GM18526 (cell line): Measurements from ENCODE around the gene UIMC1.

Experiments used
- POLR2A ChIP-seq: IDR thresholded peaks from 3 replicates; pipeline ENCODE4 v1.6.1; 2011; ENCODE audit not compliant: insufficient read length; ENCODE audit errors: extremely low read depth

UIMC1 gene

DNA sequence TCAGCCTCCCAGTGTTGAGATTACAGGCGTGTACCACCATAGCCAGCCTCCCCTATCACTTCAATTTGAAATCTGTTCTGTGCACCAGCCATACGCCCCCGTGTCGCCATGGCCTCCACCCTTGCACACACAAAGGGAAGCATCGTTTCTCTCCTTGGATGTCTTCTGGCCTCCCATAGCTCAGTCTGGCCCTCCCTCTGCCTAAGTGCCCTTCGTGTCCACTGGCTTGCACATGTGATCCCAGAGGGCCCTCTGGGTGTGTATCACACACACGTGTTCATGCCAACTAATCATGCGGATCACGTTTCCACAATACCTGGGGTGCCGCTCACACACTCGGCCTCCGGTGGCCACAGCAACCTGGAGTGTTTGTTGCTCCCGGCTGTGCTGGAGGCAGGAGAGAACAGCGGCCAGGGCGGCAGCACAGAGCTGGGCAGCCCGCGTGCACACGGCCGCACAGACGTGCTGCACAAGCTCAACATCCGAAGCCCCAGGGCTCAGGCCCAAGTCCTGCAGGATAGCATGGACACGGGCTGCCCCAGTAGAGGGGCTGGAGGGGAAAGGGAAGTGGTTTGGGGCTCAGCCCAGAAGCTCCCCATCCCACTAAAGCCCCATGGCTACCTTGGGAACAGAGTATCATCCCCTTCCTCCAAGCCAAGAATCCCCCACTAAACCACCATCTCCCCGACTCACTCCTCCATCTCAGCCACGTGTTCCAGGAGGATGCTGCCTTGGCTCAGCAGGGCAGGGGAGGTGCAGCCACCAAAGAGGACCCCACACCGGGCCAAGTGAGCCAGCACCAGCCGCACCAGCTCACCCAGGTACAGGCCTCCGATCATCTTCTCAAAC lies 118.3 kb downstream of the UIMC1 start:
- no peak for TF ChIP-seq POLR2A

DNA sequence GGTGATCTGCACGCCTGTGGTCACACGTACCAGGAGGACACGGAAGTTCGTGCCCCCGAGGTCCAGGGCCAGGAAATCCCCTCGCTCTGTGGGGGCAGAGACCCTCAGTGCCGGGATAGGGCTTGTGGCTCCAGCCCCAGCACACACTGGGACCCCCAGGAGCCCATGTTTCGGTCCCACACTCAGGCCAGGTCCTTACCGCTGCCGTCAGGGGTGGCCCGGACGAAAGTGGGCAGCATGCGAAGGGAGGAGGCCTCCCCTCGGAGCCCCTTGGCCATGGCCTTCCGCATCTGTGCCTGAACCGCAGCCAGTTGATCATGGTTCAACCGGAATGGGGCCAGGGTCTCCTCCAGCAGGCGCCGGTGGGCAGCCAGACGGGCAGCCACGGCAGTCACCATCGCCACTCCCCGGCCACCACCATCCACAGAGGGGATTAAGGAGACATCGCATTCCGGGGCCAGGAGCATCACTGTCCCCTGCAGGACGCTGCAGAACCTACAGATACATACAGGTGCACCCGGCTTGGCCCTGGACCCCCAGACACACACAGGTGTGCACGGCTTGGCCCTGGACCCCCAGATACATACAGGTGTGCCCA lies 119.2 kb downstream of the UIMC1 start:
- TF ChIP-seq POLR2A: no peak

DNA sequence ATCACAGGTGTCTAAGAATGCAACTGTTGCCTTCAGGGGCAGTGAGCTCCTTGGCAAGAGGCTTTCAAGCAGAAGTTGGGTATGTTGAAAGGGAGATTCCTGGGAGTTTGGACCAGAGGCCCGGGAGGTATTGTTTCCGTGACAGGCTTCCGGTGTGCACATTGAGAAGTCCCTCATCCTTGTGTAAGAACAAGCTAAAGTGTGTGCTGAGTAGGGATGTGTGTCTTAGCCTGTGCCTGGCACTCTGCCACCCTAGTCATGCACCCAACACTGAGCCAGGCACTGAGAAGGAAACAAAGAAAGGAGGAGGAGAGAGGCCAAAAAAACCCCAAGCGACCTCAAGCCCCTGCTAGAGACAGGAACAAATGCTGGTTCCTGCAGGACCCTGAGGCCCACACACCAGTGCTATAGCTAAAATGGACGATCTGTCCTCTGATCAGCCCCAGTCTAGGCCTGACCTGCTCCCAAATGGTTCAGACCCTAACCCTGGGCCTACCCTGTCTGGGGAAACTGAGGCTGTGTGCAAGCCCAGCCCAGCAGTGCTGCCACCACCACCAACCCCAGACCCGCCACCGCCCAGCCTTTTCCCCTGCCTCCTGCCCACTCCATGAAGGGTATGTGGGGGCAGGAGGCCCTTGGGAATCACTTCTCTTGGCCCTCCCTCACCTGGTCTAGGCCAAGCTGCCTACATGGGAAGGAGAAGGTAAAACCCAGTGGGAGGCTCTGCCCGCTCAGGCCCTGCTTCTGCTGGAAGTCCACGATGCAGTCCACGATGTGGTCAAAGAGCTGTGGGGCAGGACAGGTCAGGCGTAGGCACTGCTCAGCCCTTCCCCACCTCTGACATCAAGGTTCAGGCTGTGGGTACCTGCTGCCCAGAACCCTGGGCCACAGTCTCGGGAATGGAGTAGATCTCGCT lies 120.0 kb downstream of the UIMC1 start:
- TF ChIP-seq POLR2A: no peak

DNA sequence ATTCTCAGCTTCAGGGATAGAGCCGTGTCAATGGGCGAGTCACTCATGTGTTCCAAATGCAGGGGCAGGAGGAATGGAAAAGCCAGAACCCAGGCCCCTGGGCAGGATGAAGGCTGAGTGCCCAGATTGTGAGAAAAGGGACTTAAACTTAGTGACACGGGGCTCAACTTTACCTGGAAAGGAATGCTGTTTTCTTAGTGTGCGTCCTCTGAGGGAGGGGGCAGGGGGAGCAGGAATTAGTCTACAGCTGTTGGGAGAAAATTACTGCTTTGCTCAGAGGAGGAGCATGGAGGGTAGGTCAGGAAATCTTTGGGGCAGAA lies 122.0 kb downstream of the UIMC1 start:
- no peak for TF ChIP-seq POLR2A

DNA sequence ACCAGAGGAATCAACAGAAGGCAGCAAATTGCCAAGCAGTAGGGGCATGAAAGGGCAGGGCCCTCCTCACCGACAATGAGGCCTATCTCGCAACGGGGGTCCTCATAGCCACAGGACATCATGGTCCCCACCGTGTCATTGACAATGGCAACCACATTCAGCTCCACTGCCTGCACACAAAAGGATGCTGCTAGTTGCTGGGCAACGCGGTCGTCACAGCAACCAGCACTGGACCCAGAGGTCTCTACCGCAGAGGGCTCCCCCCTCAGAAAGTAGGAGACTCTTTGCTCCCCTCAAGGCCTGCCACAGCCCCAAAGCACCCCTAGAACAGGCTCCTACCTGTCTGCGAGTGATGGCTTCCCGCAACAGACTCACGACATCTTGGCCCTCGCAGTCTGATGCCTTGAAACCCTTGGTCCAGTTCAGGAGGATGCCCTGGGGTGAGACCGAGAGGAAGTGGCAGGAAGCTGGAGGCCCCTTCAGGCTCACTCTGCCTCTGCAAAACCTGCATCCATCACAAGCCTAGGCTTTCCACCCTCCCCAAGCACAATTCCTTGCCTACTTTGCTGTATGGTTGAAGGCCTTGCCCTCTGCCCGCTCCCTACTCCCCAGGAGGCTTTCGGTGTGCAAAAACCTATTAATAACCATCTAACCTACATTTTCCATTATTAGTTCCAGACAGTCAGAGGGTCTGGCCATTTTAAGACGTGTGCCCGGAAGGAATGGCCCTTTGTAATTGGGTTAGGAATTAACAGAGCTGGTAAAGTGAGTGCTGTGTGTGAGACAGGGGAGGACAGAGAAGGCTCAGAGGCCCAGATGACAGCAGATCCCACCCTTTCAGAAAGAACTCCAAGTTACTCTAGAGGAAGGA lies 122.6 kb downstream of the UIMC1 start:
- TF ChIP-seq POLR2A: no peak

DNA sequence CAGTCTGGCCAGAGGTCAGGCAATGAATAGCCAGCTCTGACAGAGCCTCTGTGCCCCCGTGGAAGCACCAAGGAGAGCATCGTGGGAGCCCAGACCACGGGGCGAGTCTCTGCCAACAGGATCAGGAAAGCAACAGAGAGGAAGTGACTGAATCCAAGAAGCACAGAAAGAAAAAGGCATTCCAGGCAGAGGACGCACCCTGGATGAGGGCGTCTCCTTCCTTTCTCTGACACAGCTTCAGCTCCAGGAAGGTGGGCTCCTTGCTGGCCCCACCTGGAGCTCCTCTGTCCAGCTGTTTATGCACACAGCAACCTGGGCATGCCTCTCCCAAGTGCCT lies 124.0 kb downstream of the UIMC1 start:
- TF ChIP-seq POLR2A: no peak

DNA sequence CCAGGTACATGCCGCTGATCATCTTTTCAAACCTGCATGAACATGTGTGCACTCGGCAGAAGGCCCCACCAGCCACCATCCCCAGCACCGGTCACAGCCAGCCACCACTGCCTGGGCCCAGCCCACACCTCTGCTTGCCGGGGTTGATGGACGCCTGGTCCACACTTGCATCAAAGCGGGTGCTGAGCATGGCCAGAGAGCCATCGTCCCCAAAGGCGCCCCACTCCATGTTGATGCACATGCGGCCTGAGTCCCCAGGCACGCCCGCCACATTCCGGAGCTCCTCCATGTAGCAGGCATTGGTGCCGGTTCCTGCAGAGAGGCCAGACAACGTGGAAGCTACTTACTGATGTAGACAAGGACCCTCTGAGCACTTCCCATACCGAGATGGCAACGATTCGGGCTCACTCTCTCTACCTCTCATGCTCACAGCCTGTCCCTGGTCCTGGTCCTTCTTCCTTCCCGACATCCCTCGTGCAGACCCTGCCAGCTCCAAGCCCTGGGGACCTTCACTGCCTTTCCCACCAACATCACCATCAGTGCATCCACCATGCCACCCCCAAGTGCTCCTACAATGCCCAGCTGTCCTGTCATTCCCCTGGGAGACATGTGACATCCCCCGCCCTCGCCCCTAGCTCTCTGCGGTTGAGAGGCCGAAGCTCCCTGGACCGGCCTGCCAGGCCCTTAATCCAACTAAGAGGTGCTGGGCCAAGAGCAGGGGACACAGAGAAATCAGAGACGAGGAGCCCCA lies 124.6 kb downstream of the UIMC1 start:
- TF ChIP-seq POLR2A: no peak

DNA sequence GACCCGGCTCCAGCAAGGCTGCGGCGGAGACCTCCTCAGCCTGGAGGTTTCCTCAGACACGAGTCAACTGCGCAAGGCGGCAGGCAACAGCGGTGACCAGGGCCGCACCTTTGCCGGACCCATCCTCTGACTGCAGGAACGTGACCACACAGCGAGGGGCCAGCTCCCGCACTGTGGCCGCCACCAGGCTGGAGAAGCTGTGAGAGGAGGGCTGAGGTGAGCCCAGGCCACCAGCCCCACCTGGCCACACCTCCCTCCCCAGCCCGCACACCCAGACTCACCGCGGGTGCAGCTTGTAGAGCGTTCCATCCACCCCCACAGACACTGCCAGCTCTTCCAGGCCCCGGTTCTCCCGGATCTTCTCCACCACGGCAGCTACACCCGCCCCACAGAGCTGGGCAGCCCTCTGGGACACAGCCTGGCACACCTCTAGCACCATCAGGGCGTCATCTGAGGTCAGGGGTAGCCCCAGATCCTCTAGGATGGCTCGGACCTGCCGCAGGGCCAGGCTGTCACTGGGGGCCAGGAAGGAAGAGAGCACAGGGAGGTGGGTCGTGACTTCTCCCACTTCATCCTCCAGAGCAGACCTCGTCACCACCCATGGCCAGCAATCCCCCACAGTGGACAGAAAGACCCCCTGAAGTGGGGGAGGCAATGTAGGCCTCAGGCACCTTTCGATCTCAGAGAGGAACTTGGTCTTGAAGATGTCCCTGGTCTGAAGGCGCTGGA lies 125.4 kb downstream of the UIMC1 start:
- TF ChIP-seq POLR2A: no peak

DNA sequence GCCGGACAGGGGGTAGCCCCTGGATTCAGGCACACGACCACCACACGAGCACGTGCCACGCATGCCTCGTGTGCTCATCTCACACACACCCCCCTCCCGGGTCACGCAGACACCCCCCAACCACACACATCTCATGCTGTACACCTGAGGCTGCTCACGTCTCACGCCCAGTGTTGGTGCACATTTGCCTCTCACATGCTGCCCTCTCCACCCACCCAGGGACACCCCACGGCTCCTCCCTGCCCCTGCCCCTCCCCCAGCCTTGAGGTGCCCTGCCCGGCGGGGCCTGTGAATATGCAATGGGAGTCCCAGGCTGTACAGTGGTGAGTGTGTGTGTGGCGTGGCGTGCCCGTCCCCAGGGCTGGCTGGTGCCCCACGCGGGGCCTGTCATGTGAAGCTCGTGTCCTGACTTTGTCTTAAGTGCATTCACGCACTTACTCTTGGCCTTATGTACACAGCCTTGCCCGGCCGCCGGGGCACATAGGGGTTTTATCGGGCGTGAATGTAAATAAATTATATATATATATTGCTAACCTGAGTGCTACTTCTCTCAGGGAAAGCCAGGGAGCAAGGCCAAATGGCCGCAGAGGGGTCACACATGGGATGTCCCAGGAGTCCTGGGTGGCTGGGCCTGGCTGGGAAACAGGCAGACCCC lies 126.1 kb downstream of the UIMC1 start:
- no peak for TF ChIP-seq POLR2A

DNA sequence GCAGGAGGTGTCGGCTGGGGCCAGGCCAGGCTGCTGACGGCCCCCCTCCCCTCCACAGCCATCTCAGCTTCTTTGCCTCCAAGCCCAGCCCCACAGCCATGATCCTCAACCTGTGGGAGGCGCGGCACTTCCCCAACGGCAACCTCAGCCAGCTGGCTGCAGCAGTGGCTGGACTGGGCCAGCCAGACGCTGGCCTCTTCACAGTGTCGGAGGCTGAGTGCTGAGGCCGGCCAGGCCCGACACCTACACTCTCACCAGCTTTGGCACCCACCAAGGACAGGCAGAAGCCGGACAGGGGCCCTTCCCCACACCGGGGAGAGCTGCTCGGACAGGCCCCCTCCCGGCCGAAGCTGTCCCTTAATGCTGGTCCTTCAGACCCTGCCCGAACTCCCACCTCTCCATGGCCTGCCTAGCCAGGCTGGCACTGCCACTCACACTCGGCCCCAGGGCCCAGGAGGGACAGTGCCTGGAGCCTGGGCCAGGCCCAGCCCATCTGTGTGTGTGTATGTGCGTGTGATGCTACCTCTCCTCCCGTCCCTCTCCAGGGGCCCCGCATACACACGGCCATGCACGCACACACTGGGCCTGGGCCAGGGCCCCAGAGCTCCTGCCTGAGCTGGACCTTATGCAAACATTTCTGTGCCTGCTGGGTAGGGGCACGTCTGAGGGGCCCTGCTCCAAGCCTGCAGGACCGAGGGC lies 126.8 kb downstream of the UIMC1 start:
- TF ChIP-seq POLR2A: no peak

DNA sequence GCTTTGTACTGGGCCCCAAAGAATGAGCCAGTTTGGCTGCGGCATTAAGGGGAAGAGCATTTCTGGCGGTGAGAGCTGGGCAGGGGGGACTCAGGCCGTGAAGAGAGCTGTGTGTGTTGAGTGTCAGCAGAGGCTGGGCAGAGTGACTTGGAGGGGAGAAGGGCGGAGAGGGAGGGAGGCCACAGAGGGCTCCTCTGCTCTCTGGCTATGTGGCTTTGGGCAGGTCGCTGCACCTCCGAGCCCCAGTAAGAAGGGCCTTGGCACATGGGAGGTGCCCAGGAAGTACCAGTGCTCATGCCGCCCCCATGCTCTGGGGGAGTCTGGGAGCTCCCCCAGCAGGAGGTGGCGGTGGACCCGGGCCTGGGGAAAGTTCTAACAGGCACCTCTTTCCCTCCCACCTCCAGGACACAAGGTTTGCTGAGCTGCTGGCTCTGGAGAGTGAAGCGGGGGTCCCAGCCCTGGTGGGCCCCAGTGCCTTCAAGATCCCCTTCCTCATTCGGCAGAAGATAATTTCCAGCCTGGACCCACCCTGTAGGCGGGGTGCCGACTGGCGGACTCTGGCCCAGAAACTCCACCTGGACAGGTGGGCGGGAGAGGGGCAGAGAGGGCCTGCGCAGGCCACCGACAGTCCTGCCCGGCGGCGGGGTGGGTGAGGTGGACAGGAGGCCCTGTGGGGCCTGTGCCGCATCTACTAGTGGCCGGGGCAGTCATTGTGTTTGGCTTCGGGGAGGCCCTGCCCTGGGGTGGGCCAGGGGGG lies 127.5 kb downstream of the UIMC1 start:
- TF ChIP-seq POLR2A: no peak

DNA sequence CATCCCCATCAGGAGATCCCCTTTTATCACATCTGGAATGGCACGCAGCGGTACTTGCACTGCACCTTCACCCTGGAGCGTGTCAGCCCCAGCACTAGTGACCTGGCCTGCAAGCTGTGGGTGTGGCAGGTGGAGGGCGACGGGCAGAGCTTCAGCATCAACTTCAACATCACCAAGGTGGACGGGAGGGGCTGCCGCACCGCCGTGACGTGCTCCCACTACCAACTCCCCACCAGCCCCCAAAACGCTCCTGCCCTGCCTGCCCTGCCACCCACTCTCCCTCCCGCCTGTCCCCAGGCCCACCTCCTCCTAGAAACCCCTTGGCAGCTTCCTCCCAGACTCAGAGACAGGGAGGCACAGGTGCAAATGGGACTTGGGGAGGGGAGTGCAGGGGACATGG lies 128.1 kb downstream of the UIMC1 start:
- TF ChIP-seq POLR2A: no peak
